Smooth muscle cell (in vitro differentiated cells): Measurements from ENCODE around the gene SEMA3D. TPM values are rescaled to one million over a fixed set of nuclear protein-coding genes. Genes with fewer than 3 reads are reported as not detected.

Experiments
- DNase-seq: peaks from one replicate; lab custom pipeline; 2025; ENCODE audit not compliant: unreplicated experiment; lab: John Stamatoyannopoulos, UW
- H2AFZ ChIP-seq: fragments of 200-600 bp; sonication (generic); 2 replicates; pipeline ENCODE4 v1.6.0; 2016; ENCODE audit warnings: antibody characterized with exemption, low read depth, mild to moderate bottlenecking
- H3F3A ChIP-seq: fragments of 200-600 bp; sonication (generic); 2 replicates; pipeline ENCODE4 v1.6.0; 2017; ENCODE audit warnings: antibody characterized with exemption, low read depth
- H3K27ac ChIP-seq: fragments of 200-600 bp; sonication (generic); 2 replicates; pipeline ENCODE4 v1.5.1; 2016; ENCODE audit warnings: low read depth, mild to moderate bottlenecking
- H3K27me3 ChIP-seq: fragments of 200-600 bp; sonication (generic); 2 replicates; pipeline ENCODE4 v1.6.1; 2016; ENCODE audit warnings: low read depth, mild to moderate bottlenecking
- H3K36me3 ChIP-seq: fragments of 200-600 bp; sonication (generic); 2 replicates; pipeline ENCODE4 v1.5.1; 2016; ENCODE audit warnings: low read depth
- H3K4me1 ChIP-seq: fragments of 200-600 bp; sonication (generic); 2 replicates; pipeline ENCODE4 v1.5.1; 2016; ENCODE audit warnings: low read depth
- H3K4me2 ChIP-seq: fragments of 200-600 bp; sonication (generic); 2 replicates; pipeline ENCODE4 v1.6.0; 2016; ENCODE audit warnings: mild to moderate bottlenecking
- H3K4me3 ChIP-seq: fragments of 200-600 bp; sonication (generic); 2 replicates; pipeline ENCODE4 v1.5.1; 2016; ENCODE audit warnings: mild to moderate bottlenecking
- H3K79me2 ChIP-seq: fragments of 200-600 bp; sonication (generic); 2 replicates; pipeline ENCODE4 v1.6.0; 2016; ENCODE audit warnings: low read depth, mild to moderate bottlenecking
- H3K9ac ChIP-seq: fragments of 200-600 bp; sonication (generic); 2 replicates; pipeline ENCODE4 v1.6.0; 2016; ENCODE audit warnings: low read depth
- H3K9me3 ChIP-seq: fragments of 200-600 bp; sonication (generic); replicated peaks from 2 replicates; pipeline ENCODE4 v1.5.1; 2016; ENCODE audit warnings: low read depth
- H4K20me1 ChIP-seq: fragments of 200-600 bp; sonication (generic); 2 replicates; pipeline ENCODE4 v1.6.0; 2016; ENCODE audit warnings: low read depth
- CTCF ChIP-seq: fragments of 200-600 bp; sonication (generic); IDR thresholded peaks from 2 replicates; pipeline ENCODE4 v1.5.1; 2017; ENCODE audit warnings: borderline replicate concordance, mild to moderate bottlenecking, antibody characterized with exemption; ENCODE audit not compliant: insufficient read depth, poor library complexity, severe bottlenecking
- WGBS: methylation state at CpG from one replicate; pipeline ENCODE4 v1.1.7; 2016; ENCODE audit warnings: low lambda C conversion rate; 5-methylcytosine and 5-hydroxymethylcytosine counted together
- polyA plus RNA-seq: library from polyadenylated mRNA; unstranded; fragments of >200 nt; fragmentation: Nextera tagmentation; extraction: Ambion mirVana; gene quantifications from 2 replicates; pipeline ENCODE4 v1.2.1, GENCODE V29; 2016
- total RNA-seq: library from RNA; depleted of rRNA; stranded (reverse); fragments of >200 nt; gene quantifications from 2 replicates; pipeline ENCODE4 v1.2.3, GENCODE V29; 2014

SEMA3D gene
- 106 and 116 TPM in 2 replicates for total RNA-seq
- 9.8 and 31.4 TPM in 2 replicates for polyA plus RNA-seq

GRCh38 chr7:85186521-85187241, at the start of gene SEMA3D:
Gene SEMA3D, minus strand, starts transcription at chr7:85187056. Its CDS starts 65,165 bp downstream, at chr7:85121891.
- no peaks in the 10 kb centered on the region for H4K20me1 ChIP-seq
- peaks cover 5% of the 10 kb centered on the region for H3K4me1 ChIP-seq
- WGBS = under 1% methylated on average over 40 of the region's 45 CpGs
- no peaks in the 10 kb centered on the region for H3K36me3 ChIP-seq
- H3K9ac ChIP-seq = peak within 1 kb of the TSS; percentile 40
- no peaks in the 10 kb centered on the region for H3F3A ChIP-seq
- peaks cover 25% of the 10 kb centered on the region for H3K79me2 ChIP-seq
- TF ChIP-seq CTCF = peak; percentile 90
- H2AFZ ChIP-seq = peak within 1 kb of the TSS; percentile 98
- peaks cover 26% of the 10 kb centered on the region for H3K27me3 ChIP-seq
- H3K9me3 ChIP-seq = no peaks in the 10 kb centered on the region
- H3K4me2 ChIP-seq = peak within 1 kb of the TSS; percentile 99
- peak within 1 kb of the TSS; percentile 48 for H3K27ac ChIP-seq
- peak within 1 kb of the TSS; percentile 89 for H3K4me3 ChIP-seq
- peak; percentile 39 for DNase-seq

GRCh38 chr7:85234730-85235129, 47.9 kb upstream of the SEMA3D start:
- H3K27me3 ChIP-seq = no peaks in the 10 kb centered on the region
- no peak overlapping the region for H3K4me3 ChIP-seq
- H4K20me1 ChIP-seq = no peaks in the 10 kb centered on the region
- H3K79me2 ChIP-seq = no peaks in the 10 kb centered on the region
- no peak overlapping the region for H2AFZ ChIP-seq
- H3K4me2 ChIP-seq = no peak overlapping the region
- no peaks in the 10 kb centered on the region for H3K36me3 ChIP-seq
- no peak for DNase-seq
- H3K4me1 ChIP-seq = no peaks in the 10 kb centered on the region
- H3K9ac ChIP-seq = no peak overlapping the region
- H3K27ac ChIP-seq = no peak overlapping the region
- H3K9me3 ChIP-seq = no peaks in the 10 kb centered on the region
- H3F3A ChIP-seq = no peaks in the 10 kb centered on the region
- TF ChIP-seq CTCF = no peak
- WGBS = 67% methylated on average over 3 of the region's 3 CpGs

- Histone ChIP-seq H3K27ac (no peak overlapping the region), H3K9ac (no peak overlapping the region), H2AFZ (no peak overlapping the region), H3K4me1 (no peaks in the 10 kb centered on the region), H3K36me3 (no peaks in the 10 kb centered on the region), H3F3A (no peaks in the 10 kb centered on the region), H3K79me2 (no peaks in the 10 kb centered on the region), H3K9me3 (no peaks in the 10 kb centered on the region), H4K20me1 (no peaks in the 10 kb centered on the region), H3K4me2 (no peak overlapping the region), H3K4me3 (no peak overlapping the region), H3K27me3 (no peaks in the 10 kb centered on the region)
- TF ChIP-seq CTCF = no peak
- no peak for DNase-seq
- 92% methylated on average over 2 of the region's 2 CpGs for WGBS
Observed at GRCh38 chr7:85232068-85232467, 45.2 kb upstream of the SEMA3D start.

GRCh38 chr7:85230623-85231022, 43.8 kb upstream of the SEMA3D start:
- H3K27me3 ChIP-seq = no peaks in the 10 kb centered on the region
- no peaks in the 10 kb centered on the region for H3K79me2 ChIP-seq
- H3F3A ChIP-seq = no peaks in the 10 kb centered on the region
- no peaks in the 10 kb centered on the region for H4K20me1 ChIP-seq
- 94% methylated on average over 3 of the region's 3 CpGs for WGBS
- H3K27ac ChIP-seq = no peak overlapping the region
- H3K9ac ChIP-seq = no peak overlapping the region
- DNase-seq = no peak
- H3K36me3 ChIP-seq = no peaks in the 10 kb centered on the region
- H2AFZ ChIP-seq = no peak overlapping the region
- no peaks in the 10 kb centered on the region for H3K9me3 ChIP-seq
- TF ChIP-seq CTCF = no peak
- no peak overlapping the region for H3K4me2 ChIP-seq
- H3K4me1 ChIP-seq = no peaks in the 10 kb centered on the region
- H3K4me3 ChIP-seq = no peak overlapping the region
